ENCODE measurements around the gene RYR2. TPM values are rescaled to one million over a fixed set of nuclear protein-coding genes. Genes with fewer than 3 reads are reported as not detected.

RYR2 gene
- total RNA-seq, 4 donors from 2014 or later = 0.16 to 1.4 (median 0.60) TPM

DNA sequence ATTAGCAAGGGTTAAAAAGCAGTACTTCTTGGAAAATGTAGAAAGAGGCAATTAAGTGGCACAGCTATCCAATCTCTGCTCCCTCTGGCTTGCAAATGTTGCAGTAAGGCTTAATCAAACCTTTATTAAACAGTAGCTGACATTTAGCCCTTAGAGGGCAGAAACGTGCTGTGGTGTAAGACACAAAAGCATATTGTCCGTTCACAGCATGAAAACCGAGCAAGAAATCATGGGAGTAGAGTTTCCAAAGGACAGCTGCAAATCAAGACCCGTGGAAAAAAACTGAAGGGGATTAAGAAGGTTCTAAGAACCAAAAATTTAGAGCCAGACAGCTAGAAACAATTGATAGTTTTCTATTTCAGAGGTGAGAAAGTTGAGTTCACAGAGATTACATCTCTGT lies 835.6 kb downstream of the RYR2 start:
- TF ChIP-seq CTCF (IDR thresholded peaks at IDR 0.05; ENCODE audit: low read depth) = no peak

- TF ChIP-seq CTCF (IDR thresholded peaks at IDR 0.05; ENCODE audit: low read depth) = no peak
These were observed 836.4 kb downstream of the RYR2 start for GRCh38 chr1:237878406-237878805.

DNA sequence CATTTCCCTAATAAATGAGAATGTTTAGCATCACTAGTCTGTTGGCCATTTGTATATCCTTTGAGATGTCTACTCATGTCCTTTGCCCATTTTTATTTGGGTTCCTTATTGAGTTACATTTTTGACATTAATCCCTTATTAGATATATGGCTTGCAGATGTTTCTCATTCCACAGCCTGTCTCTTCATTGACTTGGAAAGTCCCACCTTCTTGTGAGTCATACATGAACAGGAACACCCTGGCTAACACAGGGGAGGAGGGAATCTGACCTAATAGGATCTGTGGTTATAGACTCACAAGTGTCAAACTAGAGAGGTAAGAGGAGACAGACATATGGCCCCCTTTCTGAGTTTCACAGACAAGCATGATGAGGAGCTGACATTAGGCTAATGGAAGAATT lies 837.2 kb downstream of the RYR2 start:
- TF ChIP-seq CTCF (IDR thresholded peaks at IDR 0.05; ENCODE audit: low read depth) = no peak

Small RNAs within 50 kb of the gene (small RNA-seq; reads per million reads assigned to genes)
- gene MIR4428 = not detected
- not detected for gene RF00402

Other genes with a start within 250 kb of the RYR2 start
- gene MTR, start 246.9 kb upstream of the RYR2 start, total RNA-seq = 10 to 100 TPM; 26.1 to 41.6 (median 32.8) TPM
- not detected for gene MT1HL1, start 37.7 kb upstream of the RYR2 start, total RNA-seq